Sigmoid colon (tissue), 7 donors: Measurements from ENCODE around the gene PPFIA2. TPM values are rescaled to one million over a fixed set of nuclear protein-coding genes. Genes with fewer than 3 reads are reported as not detected.

Source experiments
- DNase-seq: peaks from one replicate; pipeline ENCODE4 v3.0.0-alpha.2; 2019
- H3K27ac ChIP-seq, 4 donors: fragments of 200-600 bp; sonication (generic); one replicate each; pipeline ENCODE4 v1.5.1; 2016 to 2019; ENCODE audit warnings: mild to moderate bottlenecking in 1 of 4
- H3K27me3 ChIP-seq, 3 donors: fragments of 200-600 bp; sonication (generic); one replicate each; pipeline ENCODE4 v1.5.1; 2019; ENCODE audit warnings: mild to moderate bottlenecking in 1 of 3
- H3K36me3 ChIP-seq, 4 donors: fragments of 200-600 bp; sonication (generic); one replicate each; pipeline ENCODE4 v1.5.1; 2016 to 2019
- H3K4me1 ChIP-seq, 4 donors: fragments of 200-600 bp; sonication (generic); one replicate each; pipeline ENCODE4 v1.5.1; 2017 to 2019
- H3K4me3 ChIP-seq, 4 donors: fragments of 200-600 bp; sonication (generic); one replicate each; pipeline ENCODE4 v1.5.1; 2017 to 2019; ENCODE audit warnings: mild to moderate bottlenecking in 2 of 4, moderate library complexity in 1 of 4
- H3K9me3 ChIP-seq, 4 donors: fragments of 200-600 bp in 3 of 4; sonication (generic) in 3 of 4; one replicate each; pipeline versions ENCODE4 v1.5.1 to v1.6.1; 2013 to 2019
- CTCF ChIP-seq, 4 experiments: fragments of 450-650 bp in 3 of 4; fragments of 200-600 bp in 1 of 4; IDR thresholded peaks; one replicate each; pipeline ENCODE4 v1.5.1; 2016 to 2019; ENCODE audit warnings: antibody characterized with exemption in 4 of 4, mild to moderate bottlenecking in 3 of 4, moderate library complexity in 2 of 4
- EP300 ChIP-seq, 4 donors: sonication (generic); formaldehyde crosslinking; IDR thresholded peaks; one replicate each; pipeline ENCODE4 v1.6.1; 2017; ENCODE audit warnings: antibody characterized with exemption in 4 of 4
- POLR2A ChIP-seq, 2 donors: fragments of 450-650 bp; IDR thresholded peaks; one replicate each; pipeline ENCODE4 v1.6.1; 2016; ENCODE audit warnings: antibody characterized with exemption in 2 of 2, mild to moderate bottlenecking in 2 of 2, moderate library complexity in 2 of 2
- POLR2AphosphoS5 ChIP-seq, 4 donors: sonication (generic); formaldehyde crosslinking; IDR thresholded peaks; one replicate each; pipeline ENCODE4 v1.6.1; 2017; ENCODE audit warnings: antibody characterized with exemption in 4 of 4
- WGBS, 2 donors: extraction: QIAGEN DNeasy Blood & Tissue Kit; methylation state at CpG; one replicate each; pipeline ENCODE4 v1.1.7; 2013; 5-methylcytosine and 5-hydroxymethylcytosine counted together
- intact Hi-C: fragments of 100-400 bp; cut with DNase I; formaldehyde crosslinking; loops from one replicate; pipeline ENCODE4 v1.15.1; 2023
- polyA plus RNA-seq, 3 donors: library from polyadenylated mRNA; stranded (reverse); fragments of 200-250 nt; gene quantifications; one replicate each; pipeline ENCODE4 v1.2.3, GENCODE V29; 2013
- total RNA-seq, 4 donors: library from RNA; depleted of rRNA; stranded (reverse); fragments of >200 nt; gene quantifications; one replicate each; pipeline ENCODE4 v1.1.0, GENCODE V29; 2016
- donor health status: healthy with polysubstance abuse.
- donor health status: Bipolar disorder and iron deficiency.
- donor health status: healthy.

Gene PPFIA2
- total and polyA plus RNA-seq, 7 donors: 0.44 to 4.4 (median 2.5) TPM; not detected in 2

- TF ChIP-seq POLR2A (IDR thresholded peaks at IDR 0.05) (no peak), EP300 (IDR thresholded peaks at IDR 0.05) (no peak), CTCF (IDR thresholded peaks at IDR 0.05) (no peak), POLR2AphosphoS5 (IDR thresholded peaks at IDR 0.05) (no peak)
- no peaks in the 10 kb centered on the region for H3K36me3 ChIP-seq
- no peak overlapping the region for H3K27ac ChIP-seq
- intact Hi-C loops: no loop called here
- no peak overlapping the region for H3K4me3 ChIP-seq
- no peaks in the 10 kb centered on the region for H3K4me1 ChIP-seq
- no peaks in the 10 kb centered on the region for H3K27me3 ChIP-seq
- WGBS, 2 donors: 39 to 65% methylated on average over 3 of the region's 3 CpGs
- DNase-seq: no peak
- no peaks in the 10 kb centered on the region for H3K9me3 ChIP-seq
Measured at GRCh38 chr12:81502912-81503695, 256.0 kb downstream of the PPFIA2 start.

GRCh38 chr12:81500788-81501187 is 258.4 kb downstream of the PPFIA2 start:
- no peaks in the 10 kb centered on the region for H3K4me1 ChIP-seq
- no peak overlapping the region for H3K27ac ChIP-seq
- H3K27me3 ChIP-seq: no peaks in the 10 kb centered on the region
- DNase-seq: no peak
- H3K36me3 ChIP-seq: no peaks in the 10 kb centered on the region
- intact Hi-C loops: no loop called here
- H3K9me3 ChIP-seq: no peaks in the 10 kb centered on the region
- H3K4me3 ChIP-seq: no peak overlapping the region
- 46 to 66% methylated on average over 2 of the region's 2 CpGs for WGBS, 2 donors
- TF ChIP-seq POLR2A (IDR thresholded peaks at IDR 0.05): no peak
- no peak for TF ChIP-seq CTCF (IDR thresholded peaks at IDR 0.05)
- no peak for TF ChIP-seq EP300 (IDR thresholded peaks at IDR 0.05)
- no peak for TF ChIP-seq POLR2AphosphoS5 (IDR thresholded peaks at IDR 0.05)

- Histone ChIP-seq H3K9me3 (no peaks in the 10 kb centered on the region), H3K4me3 (no peak overlapping the region), H3K4me1 (no peaks in the 10 kb centered on the region), H3K36me3 (no peaks in the 10 kb centered on the region), H3K27ac (no peak overlapping the region), H3K27me3 (no peaks in the 10 kb centered on the region)
- intact Hi-C loops: no loop called here
- WGBS, 2 donors: 36 to 54% methylated on average over 4 of the region's 4 CpGs
- TF ChIP-seq EP300 (IDR thresholded peaks at IDR 0.05) (no peak), POLR2A (IDR thresholded peaks at IDR 0.05) (no peak), CTCF (IDR thresholded peaks at IDR 0.05) (no peak)
- no peak for DNase-seq
Measured at GRCh38 chr12:81499809-81500208, 259.3 kb downstream of the PPFIA2 start.

GRCh38 chr12:81492131-81492720 is 266.9 kb downstream of the PPFIA2 start:
- Histone ChIP-seq H3K4me3 (no peak overlapping the region), H3K36me3 (no peaks in the 10 kb centered on the region), H3K27ac (no peak overlapping the region), H3K27me3 (no peaks in the 10 kb centered on the region), H3K4me1 (no peaks in the 10 kb centered on the region), H3K9me3 (no peaks in the 10 kb centered on the region)
- intact Hi-C loops: no loop called here
- no peak for DNase-seq
- WGBS, 2 donors: 49 to 68% methylated on average over 2 of the region's 2 CpGs
- TF ChIP-seq POLR2A (IDR thresholded peaks at IDR 0.05) (no peak), POLR2AphosphoS5 (IDR thresholded peaks at IDR 0.05) (no peak), CTCF (IDR thresholded peaks at IDR 0.05) (no peak), EP300 (IDR thresholded peaks at IDR 0.05) (no peak)
